ENCODE results near the gene FLAD1.

FLAD1 gene

GRCh38 chr1:155038602-155039307, 55.6 kb downstream of the FLAD1 start:
- Histone ChIP-seq H3K4me1 (ENCODE audit: control insufficient read depth, insufficient read depth, low read length) (no peaks in the 10 kb centered on the region), H3K27ac (ENCODE audit: extremely low read depth, low read depth, low read length) (no peak overlapping the region), H3K9me3 (ENCODE audit: control insufficient read depth, insufficient read depth, low read depth, low read length) (no peaks in the 10 kb centered on the region), H3K4me3 (ENCODE audit: low read depth, low read length) (no peak overlapping the region), H3K36me3 (ENCODE audit: control insufficient read depth in 2 of 2, insufficient read depth in 1 of 2, low read length in 2 of 2) (no peaks in the 10 kb centered on the region)
- TF ChIP-seq ZBTB26 (tag by site-specific recombination; optimal IDR thresholded peaks at IDR 0.05) (no peak), ZNF292 (tag by site-specific recombination; IDR thresholded peaks at IDR 0.05; ENCODE audit: borderline replicate concordance, low read depth) (no peak), ZSCAN16 (tag by site-specific recombination; IDR thresholded peaks at IDR 0.05) (peak; percentile 38; the same call in 1 of the 2 replicates), ZNF16 (tag by site-specific recombination; IDR thresholded peaks at IDR 0.05; ENCODE audit: low read depth) (no peak), PRDM1 (tag by site-specific recombination; IDR thresholded peaks at IDR 0.05) (0 out of 2 replicates have a peak, but pooled peaks have one; percentile 25), ZNF311 (tag by site-specific recombination; IDR thresholded peaks at IDR 0.05; ENCODE audit: borderline replicate concordance) (no peak), HOXC10 (CRISPR knock-in tag; IDR thresholded peaks at IDR 0.05) (no peak), ZNF776 (tag by site-specific recombination; IDR thresholded peaks at IDR 0.05; ENCODE audit: borderline replicate concordance) (no peak), GLI4 (tag by site-specific recombination; IDR thresholded peaks at IDR 0.05) (no peak), ZNF302 (tag by site-specific recombination; IDR thresholded peaks at IDR 0.05; ENCODE audit: low read depth) (no peak), GLIS2 (tag by site-specific recombination; IDR thresholded peaks at IDR 0.05) (no peak), BCL6B (tag by site-specific recombination; IDR thresholded peaks at IDR 0.05) (no peak), ZNF157 (tag by site-specific recombination; IDR thresholded peaks at IDR 0.05) (no peak), ZNF391 (tag by site-specific recombination; IDR thresholded peaks at IDR 0.05; ENCODE audit: borderline replicate concordance, low read depth) (no peak), ZNF10 (tag by site-specific recombination; IDR thresholded peaks at IDR 0.05) (no peak), PRDM10 (tag by site-specific recombination; IDR thresholded peaks at IDR 0.05) (0 out of 2 replicates have a peak, but pooled peaks have one; percentile 30), GLIS1 (tag by site-specific recombination; IDR thresholded peaks at IDR 0.05) (peak; percentile 33; the same call in 1 of the 2 replicates), WT1 (tag by site-specific recombination; IDR thresholded peaks at IDR 0.05) (peak; percentile 55), ZFP37 (tag by site-specific recombination; IDR thresholded peaks at IDR 0.05) (no peak), PATZ1 (tag by site-specific recombination; IDR thresholded peaks at IDR 0.05) (no peak), ZSCAN30 (tag by site-specific recombination; IDR thresholded peaks at IDR 0.05) (no peak), ZNF221 (tag by site-specific recombination; IDR thresholded peaks at IDR 0.05; ENCODE audit: borderline replicate concordance) (no peak), KLF17 (tag by site-specific recombination; IDR thresholded peaks at IDR 0.05) (peak; percentile 71), ZNF658 (tag by site-specific recombination; IDR thresholded peaks at IDR 0.05) (no peak), ZNF121 (tag by site-specific recombination; IDR thresholded peaks at IDR 0.05) (no peak), PBX3 (CRISPR knock-in tag; IDR thresholded peaks at IDR 0.05) (no peak)
- POLR2A ChIA-PET = no interaction called here
- CTCF ChIA-PET = interaction anchor here (0.6 to 7.4 kb wide), 10 partner anchors 10 to 81 kb away, joined by 3 to 38 read pairs (median 4); partner anchors contain the start of genes ADAM15 and PYGO2

Data from HEK293 (cell line).